ENCODE results near the gene CEACAM1.

- TF ChIP-seq CTCF (IDR thresholded peaks at IDR 0.05) = no peak
- TF ChIP-seq POLR2AphosphoS5 (IDR thresholded peaks at IDR 0.05; ENCODE audit: low read depth, low read length) = no peak
These were observed 31.7 kb downstream of the CEACAM1 start for GRCh38 chr19:42496460-42497133.
